T47D (cell line): ENCODE measurements around the gene SHFL.

Source experiments
- DNase-seq, 2 experiments: peaks; one replicate each; pipeline versions ENCODE4 v3.0.0 to v3.0.0-alpha.2; 2011 to 2012; ENCODE audit warnings: low read depth in 1 of 2, low spot score in 1 of 2
- JUND ChIP-seq: IDR thresholded peaks from 2 replicates; pipeline ENCODE4 v1.6.1; 2012; ENCODE audit warnings: low read depth
- in situ Hi-C: cut with HindIII; loops from 2 replicates; pipeline ENCODE4 v1.10.0; 2016; ENCODE audit warnings: low sequenced_read_pairs, low pct_unique_long_range_greater_than_20kb

The SHFL gene

DNA sequence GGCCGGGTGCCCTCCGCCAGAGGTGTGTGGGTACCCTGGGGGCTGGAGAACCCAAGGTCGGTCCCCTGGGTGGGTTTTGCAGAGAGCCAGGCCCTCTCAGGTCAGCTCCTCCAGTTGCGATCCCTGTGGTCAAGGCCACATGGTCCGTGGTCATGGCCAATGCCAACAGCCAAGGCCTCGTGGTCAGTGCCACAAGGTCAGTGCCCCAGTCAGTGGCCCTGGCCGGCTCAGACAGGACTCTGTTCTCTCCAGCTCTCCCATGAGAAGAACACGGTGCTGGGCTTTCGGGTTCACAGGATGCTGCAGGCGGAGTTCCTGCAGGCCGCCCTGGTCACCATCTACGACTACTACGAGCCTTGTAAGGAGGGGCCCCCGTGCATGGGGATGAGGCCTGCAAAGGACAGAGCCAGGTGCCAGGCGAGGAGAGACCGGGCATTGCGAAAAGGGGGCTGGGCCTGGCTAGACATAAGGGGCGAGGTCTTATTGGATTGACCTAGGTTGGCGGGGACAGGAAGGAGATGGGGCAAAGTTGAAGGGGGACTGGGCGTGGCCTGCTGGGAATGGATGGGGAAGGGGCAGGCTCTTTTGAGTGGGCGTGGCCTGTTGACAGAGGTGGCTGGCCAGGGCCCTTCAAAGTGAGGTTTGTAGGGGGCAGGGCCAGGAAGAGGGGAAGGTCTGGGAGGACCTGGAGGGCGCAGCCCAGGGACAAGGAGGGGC, 15.2 kb upstream of the SHFL start:
- no peak for DNase-seq
- no peak for TF ChIP-seq JUND
- in situ Hi-C loops = no loop called here

DNA sequence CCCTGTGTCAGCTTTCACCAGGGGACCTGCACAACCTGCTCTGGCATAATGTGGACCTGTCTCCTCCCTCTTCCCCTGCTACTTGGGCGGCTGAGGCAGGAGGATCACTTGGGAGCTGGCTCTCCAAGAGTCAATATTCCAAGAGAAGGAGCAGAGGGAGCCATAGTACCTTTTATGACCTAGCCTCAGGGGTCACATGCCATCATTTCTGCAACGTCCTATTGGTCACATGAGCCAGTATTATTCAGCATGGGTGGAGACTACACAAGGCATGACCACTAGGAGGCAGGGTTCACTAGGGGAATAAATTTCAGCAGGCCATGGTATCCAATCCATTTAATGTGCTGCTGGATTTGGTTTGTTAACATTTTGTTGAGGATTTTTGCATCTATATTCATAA, 12.0 kb upstream of the SHFL start:
- peak in 1 of 2 experiments; percentile 39 for DNase-seq
- no peak for TF ChIP-seq JUND
- in situ Hi-C loops = no loop called here

DNA sequence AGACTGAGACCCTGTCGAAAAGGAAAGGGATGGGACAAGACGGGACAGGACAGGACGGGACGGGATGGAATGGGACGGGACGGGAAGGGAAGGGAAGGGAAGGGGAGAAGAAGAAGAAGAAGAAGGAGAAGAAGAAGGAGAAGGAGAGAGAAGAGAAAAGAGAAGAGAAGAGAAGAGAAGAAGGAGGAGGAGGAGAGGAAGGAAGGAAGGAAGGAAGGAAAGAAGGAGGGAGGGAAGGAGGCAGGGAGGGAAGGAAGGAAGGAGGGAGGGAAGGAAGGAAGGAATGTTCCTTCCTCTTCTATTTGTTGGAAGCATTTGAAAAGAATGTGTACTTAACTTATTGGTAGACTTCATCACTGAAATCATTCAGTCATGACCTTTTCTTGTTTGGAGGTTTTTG, 9.6 kb upstream of the SHFL start:
- in situ Hi-C loops = no loop called here
- no peak for DNase-seq
- no peak for TF ChIP-seq JUND

DNA sequence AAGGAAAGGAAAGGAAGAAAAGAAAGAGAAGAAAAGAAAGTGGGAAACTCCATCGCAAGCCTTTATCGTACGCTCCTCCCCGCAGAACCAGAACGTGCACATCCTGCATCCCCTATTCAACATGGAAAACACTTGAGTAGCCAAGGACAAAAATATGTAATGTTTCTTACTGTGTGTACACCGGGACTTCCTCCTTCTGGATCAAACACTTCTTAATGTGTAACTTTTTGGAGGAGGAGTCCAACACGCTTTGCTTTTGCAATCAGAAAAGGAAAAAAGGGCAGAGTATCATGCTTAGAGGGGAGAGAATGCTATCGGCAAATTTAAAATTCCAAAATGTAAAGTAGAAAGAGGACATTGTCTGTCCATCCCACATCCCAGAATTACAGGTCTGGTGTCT, 7.8 kb upstream of the SHFL start:
- TF ChIP-seq JUND = no peak
- no peak for DNase-seq
- in situ Hi-C loops = no loop called here

DNA sequence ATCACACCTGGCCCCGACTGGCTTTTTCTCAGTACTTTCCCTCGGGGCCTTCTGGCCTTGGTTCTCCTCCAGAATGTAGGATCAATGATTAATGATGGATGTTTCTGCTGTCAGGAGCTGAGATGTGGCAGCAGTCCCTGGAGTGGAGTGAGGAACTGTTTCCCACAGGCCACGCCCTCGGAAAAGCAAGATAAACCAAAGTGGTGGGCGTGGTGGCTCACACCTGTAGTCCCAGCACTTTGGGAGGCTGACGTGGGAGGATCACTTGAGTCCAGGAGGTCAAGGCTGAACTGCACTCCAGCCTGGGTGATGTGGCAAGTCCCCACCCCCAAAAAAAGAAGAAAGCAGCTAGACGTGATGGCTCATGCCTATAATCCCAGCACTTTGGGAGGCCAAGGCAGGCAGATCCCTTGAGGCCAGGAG, 7.1 kb upstream of the SHFL start:
- in situ Hi-C loops = no loop called here
- no peak for DNase-seq
- TF ChIP-seq JUND = no peak

DNA sequence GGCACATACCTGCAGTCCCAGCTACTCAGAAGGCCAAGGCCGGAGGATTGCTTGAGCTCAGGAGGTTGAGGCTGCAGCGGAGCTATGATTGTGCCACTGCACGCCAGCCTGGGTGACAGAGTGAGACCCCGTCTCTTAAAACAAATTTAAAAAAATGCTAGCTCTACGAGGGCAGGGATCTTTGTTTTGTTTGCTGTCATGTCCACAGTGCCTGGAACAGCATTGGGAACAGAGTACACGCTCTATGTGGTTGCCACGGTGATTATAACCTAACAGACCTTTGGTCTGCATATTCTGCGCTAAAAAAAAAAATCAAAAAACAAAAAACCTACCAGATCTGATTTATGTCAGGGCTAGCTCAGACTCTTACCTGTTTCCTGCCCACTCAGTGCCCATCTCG, 2.2 kb upstream of the SHFL start:
- in situ Hi-C loops = no loop called here
- no peak for DNase-seq
- TF ChIP-seq JUND = no peak

DNA sequence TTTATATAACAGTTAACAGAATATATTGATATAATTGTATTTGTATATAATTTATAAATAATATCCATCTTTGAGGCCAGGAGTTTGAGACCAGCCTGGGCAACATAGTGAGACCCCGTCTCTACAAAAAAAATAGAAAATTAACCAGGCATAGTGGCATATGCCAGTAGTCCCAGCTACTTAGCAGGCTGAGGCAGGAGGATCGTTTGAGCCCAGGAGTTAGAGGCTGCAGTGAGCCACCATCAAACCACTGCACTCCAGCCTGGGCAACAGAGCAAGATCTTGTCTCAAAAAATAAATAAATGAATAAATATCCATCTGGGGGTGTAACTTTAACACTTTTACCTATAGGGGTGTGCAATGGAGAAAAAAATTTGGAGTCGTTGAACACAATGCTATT, 1.3 kb upstream of the SHFL start:
- in situ Hi-C loops = no loop called here
- no peak for TF ChIP-seq JUND
- no peak for DNase-seq

DNA sequence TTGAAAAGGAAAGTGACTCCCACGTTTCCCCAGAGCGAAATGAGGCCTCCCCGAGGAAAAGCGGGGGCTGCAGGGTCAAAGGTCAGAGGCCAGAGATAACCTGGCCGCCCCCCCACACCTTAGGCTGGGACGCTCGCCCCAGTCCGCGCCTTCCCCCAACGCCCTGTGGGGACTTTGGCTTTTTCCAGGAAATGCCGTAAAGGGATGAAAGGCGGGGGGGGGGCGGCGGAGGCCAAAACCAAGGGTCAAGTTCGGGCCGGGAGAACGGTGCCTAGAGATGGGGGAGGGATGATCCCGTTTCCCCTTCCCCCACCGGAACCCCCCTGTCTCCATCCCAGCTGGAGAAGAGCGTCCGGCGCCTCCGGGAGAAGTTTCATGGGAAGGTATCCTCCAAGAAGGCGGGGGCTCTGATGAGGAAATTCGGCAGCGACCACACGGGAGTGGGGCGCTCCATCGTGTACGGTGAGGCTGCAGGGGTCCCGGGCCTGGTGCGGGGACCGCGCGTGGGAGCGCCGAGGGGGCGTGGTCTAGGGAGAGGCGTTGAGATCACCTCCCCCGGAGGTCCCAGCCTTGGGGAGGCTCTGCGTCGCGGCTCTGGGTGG, 575 bp downstream of the SHFL start:
- DNase-seq = no peak
- in situ Hi-C loops = no loop called here
- TF ChIP-seq JUND = no peak

DNA sequence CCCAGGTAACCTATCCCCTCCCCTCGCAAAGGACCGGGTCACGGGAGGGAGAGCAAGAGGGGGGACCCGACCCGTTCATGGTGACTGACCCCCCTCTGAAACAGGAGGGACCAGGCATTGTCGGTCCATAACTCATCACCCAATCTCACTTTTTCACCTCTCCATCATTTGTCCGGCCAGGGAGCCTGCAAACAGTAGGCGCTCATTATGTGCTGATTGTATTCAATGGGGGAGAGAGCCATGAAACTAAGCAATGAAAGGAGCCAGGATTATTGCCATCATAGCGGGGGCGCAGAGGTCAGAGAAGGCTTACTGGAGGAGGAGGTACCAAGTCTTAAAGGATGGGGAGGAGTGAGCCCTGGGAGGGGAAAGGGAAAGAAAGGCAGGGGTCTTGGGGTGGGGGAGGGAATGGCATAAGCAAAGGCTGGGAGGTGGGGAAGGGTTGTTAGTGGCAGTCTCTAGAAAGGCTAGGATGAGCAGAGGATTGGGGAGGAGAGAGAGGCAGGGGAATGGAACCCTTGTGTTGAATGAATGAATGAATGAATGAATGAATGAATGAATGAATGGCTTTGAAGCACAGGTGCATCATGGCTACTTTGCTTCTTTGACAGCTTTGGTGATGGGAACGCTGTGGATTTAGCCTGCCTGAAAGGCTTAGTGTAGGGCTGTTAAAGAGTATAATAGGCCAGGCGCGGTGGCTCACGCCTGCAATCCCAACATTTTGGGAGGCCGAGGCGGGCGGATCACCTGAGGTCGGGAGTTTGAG, 1.4 kb downstream of the SHFL start:
- DNase-seq = no peak
- TF ChIP-seq JUND = no peak
- in situ Hi-C loops = no loop called here

DNA sequence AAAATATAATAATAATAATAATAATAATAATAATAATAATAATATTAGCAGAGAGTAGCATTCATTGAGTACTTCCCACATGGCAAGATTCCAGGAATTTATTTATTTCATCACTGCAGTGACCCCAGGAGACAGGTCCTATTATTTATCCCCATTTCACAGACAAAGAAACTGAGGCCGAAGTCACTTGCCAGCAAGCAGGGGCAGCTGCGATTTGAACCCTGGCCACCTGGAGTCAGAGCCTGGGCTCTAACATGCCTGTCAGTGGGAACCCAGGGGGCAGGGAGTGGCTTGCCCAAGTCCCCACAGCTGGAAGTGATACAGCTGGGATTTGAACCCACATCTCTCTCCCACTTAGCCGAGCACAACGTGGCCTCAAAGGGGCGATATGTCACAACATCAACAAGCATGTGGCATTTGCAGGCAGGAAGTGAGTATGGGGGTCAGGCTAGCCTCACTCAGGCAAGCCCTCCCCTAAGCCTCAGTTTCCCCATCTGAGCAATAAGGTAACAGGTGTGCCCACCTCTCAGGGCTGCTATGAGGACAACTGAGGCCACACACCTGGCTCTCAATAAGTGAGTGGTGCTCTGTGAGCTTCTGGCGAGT, 2.9 kb downstream of the SHFL start:
- TF ChIP-seq JUND = no peak
- no peak for DNase-seq
- in situ Hi-C loops = no loop called here

DNA sequence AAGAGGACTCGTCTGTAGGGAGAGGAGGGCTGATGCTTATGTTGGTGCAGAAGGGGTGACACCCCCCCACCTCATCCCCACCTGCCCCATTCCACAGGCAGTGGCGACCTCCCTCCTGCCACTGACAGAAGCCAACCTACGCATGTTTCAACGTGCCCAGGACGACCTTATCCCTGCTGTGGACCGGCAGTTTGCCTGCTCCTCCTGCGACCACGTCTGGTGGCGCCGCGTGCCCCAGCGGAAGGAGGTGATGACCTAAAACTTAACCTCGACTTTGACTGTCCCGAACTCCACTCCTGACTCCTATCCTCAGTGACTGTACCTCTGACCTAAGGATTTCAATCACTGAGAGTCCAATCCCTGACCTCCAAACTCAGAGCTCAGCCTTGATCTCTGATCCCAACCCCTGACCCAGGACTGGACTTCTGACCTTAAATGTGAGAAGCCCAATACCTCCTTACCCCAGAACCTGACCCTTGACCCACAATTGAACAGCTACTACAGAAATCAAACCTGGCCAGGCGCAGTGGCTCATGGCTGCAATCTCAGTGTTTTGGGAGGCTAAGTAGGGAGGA, 3.8 kb downstream of the SHFL start:
- TF ChIP-seq JUND = no peak
- in situ Hi-C loops = no loop called here
- DNase-seq = no peak

DNA sequence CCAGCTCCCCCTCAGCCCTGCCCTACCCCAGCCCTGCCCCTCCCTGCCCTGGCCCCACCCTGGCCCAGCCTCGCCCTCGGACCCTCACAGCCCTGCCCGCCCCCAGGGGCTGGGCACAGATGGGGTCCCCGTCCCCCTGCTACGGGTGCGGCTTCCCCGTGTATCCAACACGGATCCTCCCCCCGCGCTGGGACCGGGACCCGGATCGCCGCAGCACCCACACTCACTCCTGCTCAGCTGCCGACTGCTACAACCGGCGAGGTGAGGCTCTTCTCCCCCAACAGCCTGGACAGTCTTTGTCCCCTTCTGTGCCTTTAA, 5.2 kb downstream of the SHFL start:
- no peak for TF ChIP-seq JUND
- no peak for DNase-seq
- in situ Hi-C loops = no loop called here
